ENCODE measurements around the gene EFNA2.

DNA sequence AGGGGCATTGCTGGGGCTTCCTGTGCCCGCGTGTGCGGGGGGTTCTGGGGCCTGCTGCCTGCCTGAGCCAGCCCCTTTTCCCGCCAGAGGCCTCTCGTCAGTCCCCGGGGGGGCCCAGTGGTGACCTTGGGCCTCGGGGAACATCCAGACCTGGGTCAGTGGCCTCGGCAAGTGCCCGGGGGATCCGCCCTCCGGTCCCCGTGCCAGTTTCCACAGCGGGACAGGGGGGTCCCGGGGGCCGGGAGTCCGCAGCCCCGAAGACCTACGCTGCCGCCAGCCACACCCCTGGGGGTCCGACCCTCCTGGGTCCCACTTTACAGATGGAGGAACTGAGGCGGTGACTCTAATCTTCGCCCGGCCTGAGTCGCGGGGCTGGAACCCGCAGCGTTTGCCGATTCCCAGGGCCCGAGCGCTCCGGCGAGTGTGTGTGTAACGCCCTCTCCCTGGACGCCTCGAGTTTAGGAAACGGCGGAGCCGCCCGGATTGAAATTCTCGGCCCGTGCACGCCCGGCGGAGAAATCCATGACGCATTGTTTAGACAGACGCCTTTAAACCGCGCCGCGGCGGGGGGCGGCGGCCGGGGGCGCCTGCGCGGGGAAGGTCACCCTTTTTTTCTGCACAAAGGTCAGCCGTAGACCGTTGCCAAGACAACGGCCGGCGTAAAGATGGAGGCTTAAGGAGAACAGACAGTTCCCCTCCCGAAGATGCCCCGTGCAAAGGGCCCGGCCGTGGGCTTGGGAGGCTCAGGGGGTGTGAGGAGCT, 39.3 kb downstream of the EFNA2 start:
- no peak for TF ChIP-seq EZH2 (IDR thresholded peaks at IDR 0.05; ENCODE audit: low read depth, unreplicated experiment)
- no peak for TF ChIP-seq JUNB (IDR thresholded peaks at IDR 0.05; ENCODE audit: unreplicated experiment)
- TF ChIP-seq, protein P1, sequence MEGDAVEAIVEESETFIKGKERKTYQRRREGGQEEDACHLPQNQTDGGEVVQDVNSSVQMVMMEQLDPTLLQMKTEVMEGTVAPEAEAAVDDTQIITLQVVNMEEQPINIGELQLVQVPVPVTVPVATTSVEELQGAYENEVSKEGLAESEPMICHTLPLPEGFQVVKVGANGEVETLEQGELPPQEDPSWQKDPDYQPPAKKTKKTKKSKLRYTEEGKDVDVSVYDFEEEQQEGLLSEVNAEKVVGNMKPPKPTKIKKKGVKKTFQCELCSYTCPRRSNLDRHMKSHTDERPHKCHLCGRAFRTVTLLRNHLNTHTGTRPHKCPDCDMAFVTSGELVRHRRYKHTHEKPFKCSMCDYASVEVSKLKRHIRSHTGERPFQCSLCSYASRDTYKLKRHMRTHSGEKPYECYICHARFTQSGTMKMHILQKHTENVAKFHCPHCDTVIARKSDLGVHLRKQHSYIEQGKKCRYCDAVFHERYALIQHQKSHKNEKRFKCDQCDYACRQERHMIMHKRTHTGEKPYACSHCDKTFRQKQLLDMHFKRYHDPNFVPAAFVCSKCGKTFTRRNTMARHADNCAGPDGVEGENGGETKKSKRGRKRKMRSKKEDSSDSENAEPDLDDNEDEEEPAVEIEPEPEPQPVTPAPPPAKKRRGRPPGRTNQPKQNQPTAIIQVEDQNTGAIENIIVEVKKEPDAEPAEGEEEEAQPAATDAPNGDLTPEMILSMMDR (conservative IDR thresholded peaks at IDR 0.05; ENCODE audit: low read depth in 2 of 2) = no peak
- TF ChIP-seq CREB1 (CRISPR knock-in tag; IDR thresholded peaks at IDR 0.05; ENCODE audit: low read depth) = peak; percentile 69
- TF ChIP-seq POLR2AphosphoS5 (IDR thresholded peaks at IDR 0.05; ENCODE audit: low read depth) = no peak
- no peak for TF ChIP-seq EZH2phosphoT487 (IDR thresholded peaks at IDR 0.05; ENCODE audit: unreplicated experiment)
- no peak for TF ChIP-seq ZNF331 (CRISPR knock-in tag; IDR thresholded peaks at IDR 0.05; ENCODE audit: low read depth)
- TF ChIP-seq STAT1 (IDR thresholded peaks at IDR 0.05; ENCODE audit: unreplicated experiment) = no peak
- TF ChIP-seq, protein P2, sequence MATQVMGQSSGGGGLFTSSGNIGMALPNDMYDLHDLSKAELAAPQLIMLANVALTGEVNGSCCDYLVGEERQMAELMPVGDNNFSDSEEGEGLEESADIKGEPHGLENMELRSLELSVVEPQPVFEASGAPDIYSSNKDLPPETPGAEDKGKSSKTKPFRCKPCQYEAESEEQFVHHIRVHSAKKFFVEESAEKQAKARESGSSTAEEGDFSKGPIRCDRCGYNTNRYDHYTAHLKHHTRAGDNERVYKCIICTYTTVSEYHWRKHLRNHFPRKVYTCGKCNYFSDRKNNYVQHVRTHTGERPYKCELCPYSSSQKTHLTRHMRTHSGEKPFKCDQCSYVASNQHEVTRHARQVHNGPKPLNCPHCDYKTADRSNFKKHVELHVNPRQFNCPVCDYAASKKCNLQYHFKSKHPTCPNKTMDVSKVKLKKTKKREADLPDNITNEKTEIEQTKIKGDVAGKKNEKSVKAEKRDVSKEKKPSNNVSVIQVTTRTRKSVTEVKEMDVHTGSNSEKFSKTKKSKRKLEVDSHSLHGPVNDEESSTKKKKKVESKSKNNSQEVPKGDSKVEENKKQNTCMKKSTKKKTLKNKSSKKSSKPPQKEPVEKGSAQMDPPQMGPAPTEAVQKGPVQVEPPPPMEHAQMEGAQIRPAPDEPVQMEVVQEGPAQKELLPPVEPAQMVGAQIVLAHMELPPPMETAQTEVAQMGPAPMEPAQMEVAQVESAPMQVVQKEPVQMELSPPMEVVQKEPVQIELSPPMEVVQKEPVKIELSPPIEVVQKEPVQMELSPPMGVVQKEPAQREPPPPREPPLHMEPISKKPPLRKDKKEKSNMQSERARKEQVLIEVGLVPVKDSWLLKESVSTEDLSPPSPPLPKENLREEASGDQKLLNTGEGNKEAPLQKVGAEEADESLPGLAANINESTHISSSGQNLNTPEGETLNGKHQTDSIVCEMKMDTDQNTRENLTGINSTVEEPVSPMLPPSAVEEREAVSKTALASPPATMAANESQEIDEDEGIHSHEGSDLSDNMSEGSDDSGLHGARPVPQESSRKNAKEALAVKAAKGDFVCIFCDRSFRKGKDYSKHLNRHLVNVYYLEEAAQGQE (IDR thresholded peaks at IDR 0.05; ENCODE audit: unreplicated experiment) = no peak
- TF ChIP-seq NANOG (IDR thresholded peaks at IDR 0.05; ENCODE audit: borderline replicate concordance) = no peak
- TF ChIP-seq, protein P3, sequence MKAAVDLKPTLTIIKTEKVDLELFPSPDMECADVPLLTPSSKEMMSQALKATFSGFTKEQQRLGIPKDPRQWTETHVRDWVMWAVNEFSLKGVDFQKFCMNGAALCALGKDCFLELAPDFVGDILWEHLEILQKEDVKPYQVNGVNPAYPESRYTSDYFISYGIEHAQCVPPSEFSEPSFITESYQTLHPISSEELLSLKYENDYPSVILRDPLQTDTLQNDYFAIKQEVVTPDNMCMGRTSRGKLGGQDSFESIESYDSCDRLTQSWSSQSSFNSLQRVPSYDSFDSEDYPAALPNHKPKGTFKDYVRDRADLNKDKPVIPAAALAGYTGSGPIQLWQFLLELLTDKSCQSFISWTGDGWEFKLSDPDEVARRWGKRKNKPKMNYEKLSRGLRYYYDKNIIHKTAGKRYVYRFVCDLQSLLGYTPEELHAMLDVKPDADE (IDR thresholded peaks at IDR 0.05) = no peak

Data from GM23338 (cell line).